GM18868 (cell line): ENCODE measurements around the gene SHANK3.

Experiments
- ATAC-seq: cut with Tn5 transposase; IDR thresholded peaks from one replicate; pipeline ENCODE4 v1.9.1; 2021; ENCODE audit warnings: mild to moderate bottlenecking, moderate library complexity; ENCODE audit not compliant: unreplicated experiment

SHANK3 gene

GRCh38 chr22:50677493-50678217 is 5.0 kb downstream of the SHANK3 start:
- no peak for ATAC-seq

DNA sequence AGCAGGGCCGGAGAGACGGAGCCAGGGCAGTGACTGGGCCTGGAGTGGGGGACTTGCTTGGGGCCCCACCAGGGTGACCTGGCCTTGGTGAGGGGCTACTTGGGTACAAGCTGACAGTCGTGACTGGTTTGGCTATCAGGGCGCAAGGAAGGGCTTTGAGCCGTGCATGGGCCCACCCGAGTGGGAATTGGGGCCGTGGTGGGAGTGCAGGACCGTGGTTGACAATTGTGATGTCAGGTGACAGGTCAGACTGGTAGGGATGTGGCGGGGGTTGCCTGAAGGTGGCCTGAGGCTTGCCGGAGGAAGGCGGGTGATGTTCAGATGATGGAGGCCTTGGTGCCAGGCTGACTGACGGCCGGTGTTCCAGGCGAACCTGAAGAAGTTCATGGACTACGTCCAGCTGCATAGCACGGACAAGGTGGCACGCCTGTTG is 5.6 kb downstream of the SHANK3 start:
- no peak for ATAC-seq

DNA sequence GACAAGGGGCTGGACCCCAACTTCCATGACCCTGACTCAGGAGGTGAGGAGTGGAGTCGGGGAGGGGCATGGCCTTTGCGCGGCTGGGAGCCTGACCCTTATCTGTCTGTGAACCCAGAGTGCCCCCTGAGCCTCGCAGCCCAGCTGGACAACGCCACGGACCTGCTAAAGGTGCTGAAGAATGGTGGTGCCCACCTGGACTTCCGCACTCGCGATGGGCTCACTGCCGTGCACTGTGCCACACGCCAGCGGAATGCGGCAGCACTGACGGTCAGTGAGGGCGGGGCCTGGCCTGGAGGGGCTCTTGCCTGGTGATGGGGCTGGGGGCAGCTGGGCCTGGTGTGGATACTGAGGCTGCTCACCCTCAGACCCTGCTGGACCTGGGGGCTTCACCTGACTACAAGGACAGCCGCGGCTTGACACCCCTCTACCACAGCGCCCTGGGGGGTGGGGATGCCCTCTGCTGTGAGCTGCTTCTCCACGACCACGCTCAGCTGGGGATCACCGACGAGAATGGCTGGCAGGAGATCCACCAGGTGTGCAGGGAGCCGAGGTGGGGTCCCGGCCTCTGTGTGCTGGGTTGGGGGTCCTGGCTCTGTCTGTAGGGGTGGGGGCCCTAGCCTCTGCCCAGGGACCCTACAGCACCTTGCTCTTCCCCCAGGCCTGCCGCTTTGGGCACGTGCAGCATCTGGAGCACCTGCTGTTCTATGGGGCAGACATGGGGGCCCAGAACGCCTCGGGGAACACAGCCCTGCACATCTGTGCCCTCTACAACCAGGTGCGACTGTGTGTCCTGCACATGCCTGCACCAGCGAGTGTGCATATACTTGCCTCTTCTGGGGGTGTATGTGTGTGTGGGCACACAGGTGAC is 6.3 kb downstream of the SHANK3 start:
- ATAC-seq, result no peak

GRCh38 chr22:50683086-50683993 is 10.7 kb downstream of the SHANK3 start:
- ATAC-seq, result no peak

- ATAC-seq, result no peak
Measured at GRCh38 chr22:50683994-50684371, 11.4 kb downstream of the SHANK3 start.

GRCh38 chr22:50684501-50684900 is 11.9 kb downstream of the SHANK3 start:
- no peak for ATAC-seq

GRCh38 chr22:50684986-50685385 is 12.4 kb downstream of the SHANK3 start:
- no peak for ATAC-seq

- ATAC-seq, result no peak
Measured at GRCh38 chr22:50686794-50687193, 14.2 kb downstream of the SHANK3 start.

GRCh38 chr22:50687829-50688228 is 15.2 kb downstream of the SHANK3 start:
- no peak for ATAC-seq

DNA sequence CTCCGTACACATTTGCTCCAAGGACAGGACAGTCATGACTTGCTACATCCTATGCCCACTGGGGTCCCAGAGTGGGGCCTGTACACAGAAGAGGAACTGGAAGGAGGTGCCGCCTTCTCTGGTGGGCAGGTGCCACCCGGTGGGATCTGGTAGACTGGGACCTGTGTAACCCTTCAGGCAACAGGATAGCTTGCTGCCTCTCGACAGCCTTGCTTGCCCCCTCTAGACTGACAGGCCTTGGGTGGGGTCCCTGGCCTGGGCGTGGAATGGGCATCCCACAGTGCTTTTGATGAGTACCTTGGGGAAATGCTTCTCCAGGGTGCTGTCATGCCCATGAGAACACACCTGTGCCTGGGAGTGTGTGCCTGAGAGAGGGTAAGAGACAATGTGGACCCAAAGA is 15.8 kb downstream of the SHANK3 start:
- ATAC-seq, result no peak

DNA sequence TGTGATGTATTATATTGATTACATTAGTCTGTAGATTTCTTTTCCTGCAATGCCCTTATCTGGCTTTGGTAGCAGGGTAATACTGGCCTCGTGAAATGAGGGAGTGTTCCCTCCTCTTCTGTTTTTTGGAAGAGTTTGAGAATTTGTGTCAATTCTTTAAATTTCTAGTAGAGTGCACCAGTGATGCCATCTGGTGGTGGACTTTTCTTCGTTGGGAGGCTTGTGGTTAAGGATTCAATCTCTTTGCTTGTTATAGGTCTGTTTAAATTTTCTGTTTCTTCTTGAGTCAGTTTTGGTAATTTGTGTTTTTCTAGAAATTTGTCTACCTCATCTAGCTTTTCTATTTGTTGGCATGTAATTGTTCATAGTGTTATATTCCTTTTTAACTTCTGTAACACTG is 18.9 kb downstream of the SHANK3 start:
- no peak for ATAC-seq

- no peak for ATAC-seq
Measured at GRCh38 chr22:50693462-50693861, 20.8 kb downstream of the SHANK3 start.

DNA sequence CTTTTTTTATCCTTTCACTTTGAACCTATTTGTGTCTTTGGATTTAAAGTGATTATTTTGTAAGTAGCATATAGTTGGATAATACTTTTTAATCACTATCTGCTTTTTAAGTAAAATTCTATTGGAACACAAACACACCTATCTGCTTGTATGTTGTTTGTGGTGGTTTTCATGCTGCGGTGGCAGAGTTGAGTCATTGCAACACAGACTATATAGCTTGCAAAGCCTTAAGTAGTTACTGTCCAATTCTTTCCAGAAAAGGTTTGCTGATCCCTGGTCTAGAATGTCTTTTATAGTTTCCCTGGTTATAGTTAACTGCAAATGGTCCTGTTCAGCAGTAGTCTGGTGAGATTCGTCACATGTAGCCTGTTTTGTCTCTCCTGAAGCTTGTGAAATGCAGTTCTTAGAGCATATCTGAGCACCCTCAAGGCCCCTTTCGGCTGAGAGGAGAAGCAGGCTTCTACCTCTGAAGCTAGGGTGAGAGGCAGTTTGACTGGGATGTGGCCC is 21.5 kb downstream of the SHANK3 start:
- no peak for ATAC-seq

GRCh38 chr22:50694766-50695420 is 22.3 kb downstream of the SHANK3 start:
- ATAC-seq, result no peak

DNA sequence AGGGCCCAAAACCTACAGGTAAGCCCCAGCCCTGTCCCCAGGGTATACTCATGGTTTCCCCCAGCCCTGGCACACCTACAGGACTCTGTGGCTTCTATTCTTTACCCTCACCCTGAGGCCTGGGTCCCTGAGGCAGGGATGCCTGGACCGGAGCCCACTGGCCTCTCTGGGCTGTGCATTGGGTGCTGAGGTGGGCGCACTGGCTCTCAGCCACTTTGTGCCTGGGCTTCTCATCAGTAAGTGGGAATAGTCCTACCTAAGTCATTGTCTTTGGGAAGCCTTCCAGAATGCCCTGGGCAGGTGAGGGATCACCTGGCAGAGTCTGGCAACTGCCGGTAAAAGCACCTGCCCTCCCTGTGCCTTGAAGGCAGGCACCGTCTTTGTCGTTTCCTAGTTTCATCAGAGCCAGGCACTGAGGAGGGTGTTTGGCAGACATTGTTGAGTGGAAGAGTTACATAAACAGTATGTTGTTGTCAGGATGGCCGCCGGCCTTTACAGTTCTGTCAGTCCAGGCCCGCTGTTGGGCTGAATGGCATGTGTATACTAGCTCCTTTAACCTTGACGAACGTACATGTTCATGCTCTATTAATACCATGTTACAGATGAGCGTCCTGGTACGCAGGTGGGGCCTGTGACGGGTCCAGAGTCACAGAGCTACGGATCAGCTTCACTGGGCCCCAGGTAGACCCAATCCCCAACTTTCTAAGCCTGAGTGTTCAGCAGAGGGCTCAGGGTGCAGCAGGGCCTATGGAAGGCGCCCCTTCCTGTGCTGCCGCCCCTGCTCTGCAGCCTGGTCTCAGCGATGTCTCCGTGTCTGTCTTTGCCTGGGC is 23.0 kb downstream of the SHANK3 start:
- ATAC-seq, result no peak

- ATAC-seq, result no peak
Measured at GRCh38 chr22:50696251-50696798, 23.7 kb downstream of the SHANK3 start.

GRCh38 chr22:50696799-50697561 is 24.4 kb downstream of the SHANK3 start:
- no peak for ATAC-seq

DNA sequence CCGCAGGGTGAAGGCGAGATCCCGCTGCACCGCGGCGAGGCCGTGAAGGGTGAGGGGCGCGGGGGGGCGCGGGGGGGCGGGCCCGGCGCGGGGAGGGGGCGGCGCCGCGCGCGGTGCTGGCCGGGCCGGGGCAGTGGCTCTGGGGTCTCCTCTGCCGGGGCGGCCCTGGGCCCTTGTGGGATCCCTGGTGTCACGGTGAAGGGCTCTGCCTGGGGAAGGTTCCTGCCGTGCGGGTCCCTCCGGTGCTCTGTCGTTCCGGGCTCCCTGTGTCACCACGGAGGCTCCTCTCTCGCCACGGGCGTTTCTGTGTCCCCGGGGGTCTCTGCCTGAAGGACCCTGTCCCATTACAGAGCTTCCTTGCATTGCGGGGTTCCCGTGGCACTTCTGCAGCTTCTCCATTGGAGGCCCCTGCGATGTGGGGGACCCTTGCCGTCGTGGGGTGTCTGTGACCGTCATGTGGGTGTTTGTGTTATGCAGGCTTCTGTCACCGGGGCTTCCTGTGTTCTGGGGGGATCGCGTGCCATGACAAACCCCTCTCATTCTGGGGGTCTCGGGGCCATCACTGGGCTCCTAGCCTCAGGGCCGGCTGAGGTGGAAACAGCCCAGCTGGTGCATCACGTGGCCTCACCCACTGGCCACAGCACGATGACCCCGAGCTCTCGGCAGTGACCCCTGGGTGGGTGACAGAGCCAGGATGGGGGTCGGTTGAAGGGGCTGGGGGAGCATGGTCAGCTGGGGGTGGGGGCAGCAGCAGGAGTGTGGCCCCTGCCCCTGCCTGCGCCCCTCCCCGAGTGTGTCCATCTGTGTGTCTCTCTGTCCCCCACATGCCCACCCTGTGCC is 25.3 kb downstream of the SHANK3 start:
- no peak for ATAC-seq
